A673 (cell line): ENCODE results near the gene GBA3. TPM values are rescaled to one million over a fixed set of nuclear protein-coding genes. Genes with fewer than 3 reads are reported as not detected.

Experiments
- BruUV-seq: library from RNA; stranded (reverse); fragments of 400-500 nt; replicated peaks from 2 replicates; lab custom pipeline; 2021; lab: Mats Ljungman, UMichigan
- CTCF ChIA-PET: fragments of 300-600 bp; sonication (Branson Sonifier 250); formaldehyde crosslinking; loops from one replicate; lab custom pipeline; 2022; ENCODE audit warnings: antibody characterized with exemption; lab: Charles Lee
- POLR2A ChIA-PET: fragments of 300-600 bp; sonication (Branson Sonifier 250); formaldehyde crosslinking; loops from one replicate; lab custom pipeline; 2022; ENCODE audit warnings: antibody characterized with exemption; ENCODE audit not compliant: low non-redundant PET; lab: Charles Lee
- DNase-seq: peaks from one replicate; pipeline ENCODE4 v3.0.0-alpha.2; 2015; ENCODE audit warnings: low spot score
- H3K27ac ChIP-seq: fragments of 200-600 bp; sonication (generic); 2 replicates; pipeline ENCODE4 v1.5.1; 2016; ENCODE audit warnings: mixed run types, low read depth, mild to moderate bottlenecking, mixed read lengths, antibody characterized with exemption, low read length; ENCODE audit not compliant: poor library complexity, severe bottlenecking
- H3K27me3 ChIP-seq: fragments of 200-600 bp; sonication (generic); replicated peaks from 2 replicates; pipeline ENCODE4 v1.6.1; 2017; ENCODE audit warnings: mixed run types, low read depth, mild to moderate bottlenecking, mixed read lengths, antibody characterized with exemption, low read length; ENCODE audit not compliant: insufficient read depth, poor library complexity
- H3K36me3 ChIP-seq: fragments of 200-600 bp; sonication (generic); 2 replicates; pipeline ENCODE4 v1.6.1; 2016; ENCODE audit warnings: mixed run types, mild to moderate bottlenecking, mixed read lengths, antibody characterized with exemption, low read length; ENCODE audit not compliant: insufficient read depth, poor library complexity, severe bottlenecking
- H3K4me1 ChIP-seq: fragments of 200-600 bp; sonication (generic); 2 replicates; pipeline ENCODE4 v1.6.1; 2017; ENCODE audit warnings: mixed run types, mild to moderate bottlenecking, mixed read lengths, antibody characterized with exemption, low read length; ENCODE audit not compliant: insufficient read depth, poor library complexity, severe bottlenecking
- H3K4me3 ChIP-seq: fragments of 200-600 bp; sonication (generic); 2 replicates; pipeline ENCODE4 v1.5.1; 2016; ENCODE audit warnings: low read depth, mixed run types, mild to moderate bottlenecking, mixed read lengths, low read length; ENCODE audit not compliant: poor library complexity, severe bottlenecking
- H3K9me3 ChIP-seq: fragments of 200-600 bp; sonication (generic); 2 replicates; pipeline ENCODE4 v1.6.1; 2016; ENCODE audit warnings: mixed run types, low read depth, mild to moderate bottlenecking, mixed read lengths, antibody characterized with exemption, low read length; ENCODE audit not compliant: poor library complexity, severe bottlenecking
- EZH2 ChIP-seq: fragments of 200-600 bp; sonication (generic); IDR thresholded peaks from 2 replicates; pipeline ENCODE4 v1.6.1; 2017; ENCODE audit warnings: borderline replicate concordance, low read depth, mild to moderate bottlenecking, mixed read lengths, antibody characterized with exemption, low read length; ENCODE audit not compliant: poor library complexity, severe bottlenecking
- intact Hi-C: fragments of 100-400 bp; cut with micrococcal nuclease; formaldehyde crosslinking; loops from one replicate; pipeline ENCODE4 v1.10.0; 2022; ENCODE audit not compliant: unreplicated experiment
- total RNA-seq: library from RNA; stranded (reverse); gene quantifications from 2 replicates; pipeline ENCODE4 v1.2.3, GENCODE V29; 2021
- TF ChIP-seq, protein P1 (sequence below): fragments of 300-800, 200-600 bp; sonication (generic); conservative IDR thresholded peaks from 2 replicates; pipeline ENCODE4 v1.5.1; 2017; ENCODE audit warnings: low read depth, mild to moderate bottlenecking, antibody characterized with exemption, low read length, moderate library complexity, mixed read lengths

Gene GBA3
- total RNA-seq, 1 experiment from 2014 or later: not detected

- Histone ChIP-seq H3K4me3 (no peak overlapping the region), H3K27me3 (no peaks in the 10 kb centered on the region), H3K9me3 (no peaks in the 10 kb centered on the region), H3K36me3 (no peaks in the 10 kb centered on the region), H3K4me1 (no peaks in the 10 kb centered on the region), H3K27ac (no peak overlapping the region)
- no peak for DNase-seq
- POLR2A ChIA-PET: no interaction called here
- TF ChIP-seq, protein P1, sequence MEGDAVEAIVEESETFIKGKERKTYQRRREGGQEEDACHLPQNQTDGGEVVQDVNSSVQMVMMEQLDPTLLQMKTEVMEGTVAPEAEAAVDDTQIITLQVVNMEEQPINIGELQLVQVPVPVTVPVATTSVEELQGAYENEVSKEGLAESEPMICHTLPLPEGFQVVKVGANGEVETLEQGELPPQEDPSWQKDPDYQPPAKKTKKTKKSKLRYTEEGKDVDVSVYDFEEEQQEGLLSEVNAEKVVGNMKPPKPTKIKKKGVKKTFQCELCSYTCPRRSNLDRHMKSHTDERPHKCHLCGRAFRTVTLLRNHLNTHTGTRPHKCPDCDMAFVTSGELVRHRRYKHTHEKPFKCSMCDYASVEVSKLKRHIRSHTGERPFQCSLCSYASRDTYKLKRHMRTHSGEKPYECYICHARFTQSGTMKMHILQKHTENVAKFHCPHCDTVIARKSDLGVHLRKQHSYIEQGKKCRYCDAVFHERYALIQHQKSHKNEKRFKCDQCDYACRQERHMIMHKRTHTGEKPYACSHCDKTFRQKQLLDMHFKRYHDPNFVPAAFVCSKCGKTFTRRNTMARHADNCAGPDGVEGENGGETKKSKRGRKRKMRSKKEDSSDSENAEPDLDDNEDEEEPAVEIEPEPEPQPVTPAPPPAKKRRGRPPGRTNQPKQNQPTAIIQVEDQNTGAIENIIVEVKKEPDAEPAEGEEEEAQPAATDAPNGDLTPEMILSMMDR: no peak
- TF ChIP-seq EZH2: no peak
- CTCF ChIA-PET: no interaction called here
- intact Hi-C loops: no loop called here
- no TSS peak for BruUV-seq
Observed at GRCh38 chr4:22778547-22779163, 85.9 kb downstream of the GBA3 start.

- BruUV-seq: no TSS peak
- ChIA-PET CTCF (no interaction called here), POLR2A (no interaction called here)
Observed at GRCh38 chr4:22780317-22780716, 87.6 kb downstream of the GBA3 start.

GRCh38 chr4:22780797-22781196 is 88.1 kb downstream of the GBA3 start:
- Histone ChIP-seq H3K9me3 (no peaks in the 10 kb centered on the region), H3K27ac (no peak overlapping the region), H3K4me1 (no peaks in the 10 kb centered on the region), H3K4me3 (no peak overlapping the region), H3K27me3 (no peaks in the 10 kb centered on the region), H3K36me3 (no peaks in the 10 kb centered on the region)
- no peak for DNase-seq
- BruUV-seq: no TSS peak
- CTCF ChIA-PET: no interaction called here
- POLR2A ChIA-PET: no interaction called here
- intact Hi-C loops: no loop called here
- TF ChIP-seq EZH2: no peak
- TF ChIP-seq, protein P1: no peak

More at GRCh38 chr4:22780317-22780716, 87.6 kb downstream of the GBA3 start:
- no peak for DNase-seq
- Histone ChIP-seq H3K36me3 (no peaks in the 10 kb centered on the region), H3K27ac (no peak overlapping the region), H3K4me1 (no peaks in the 10 kb centered on the region), H3K9me3 (no peaks in the 10 kb centered on the region), H3K4me3 (no peak overlapping the region), H3K27me3 (no peaks in the 10 kb centered on the region)
- intact Hi-C loops: no loop called here
- TF ChIP-seq, protein P1: no peak
- TF ChIP-seq EZH2: no peak
